ENCODE measurements around the gene CTAG1B.
"Not testable (repeated sequence)": the region's sequence is repeated elsewhere in the genome, so short reads cannot be mapped to it uniquely, and the experiment has no call there.

Gene CTAG1B

DNA sequence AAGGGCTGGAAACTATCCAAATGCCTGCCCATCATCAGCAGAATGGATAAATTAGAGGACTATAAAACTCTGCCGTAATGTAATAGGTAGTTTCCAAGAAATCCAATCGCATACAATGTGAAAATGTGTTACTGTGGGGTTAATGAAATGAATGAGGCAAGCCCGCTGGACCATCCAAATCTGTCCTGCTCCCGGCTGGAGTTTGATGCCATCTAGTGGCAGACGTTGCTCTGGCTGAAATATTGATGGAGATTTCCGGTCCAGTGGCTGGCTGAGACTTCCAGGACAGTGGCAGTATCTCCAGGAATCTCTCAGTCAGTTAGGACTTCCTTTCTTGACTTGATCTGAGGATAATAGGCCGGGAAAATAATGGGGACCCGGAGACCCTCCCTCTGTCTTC lies 36.1 kb downstream of the CTAG1B start:
- not testable (repeated sequence) for DNase-seq

DNA sequence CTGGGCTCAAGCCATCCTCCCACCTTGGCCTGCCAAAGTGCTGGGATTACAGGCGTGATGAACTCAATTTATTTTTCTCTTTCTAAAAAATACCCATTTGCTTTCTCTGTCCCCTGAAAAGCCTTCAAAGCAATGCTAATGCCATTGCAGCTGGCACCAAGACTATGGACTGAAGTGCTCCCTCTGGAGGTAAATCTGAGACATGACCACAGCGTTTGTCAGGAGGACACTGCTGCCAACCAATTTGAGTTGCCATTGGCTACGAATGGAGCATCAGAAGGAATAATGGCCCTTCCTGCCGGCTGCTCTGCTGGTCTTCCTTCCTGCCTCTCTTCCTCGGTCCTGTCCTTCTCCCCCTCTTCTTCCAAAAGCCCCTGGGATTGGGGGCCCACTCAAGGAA lies 44.0 kb downstream of the CTAG1B start:
- DNase-seq, result not testable (repeated sequence)

DNA sequence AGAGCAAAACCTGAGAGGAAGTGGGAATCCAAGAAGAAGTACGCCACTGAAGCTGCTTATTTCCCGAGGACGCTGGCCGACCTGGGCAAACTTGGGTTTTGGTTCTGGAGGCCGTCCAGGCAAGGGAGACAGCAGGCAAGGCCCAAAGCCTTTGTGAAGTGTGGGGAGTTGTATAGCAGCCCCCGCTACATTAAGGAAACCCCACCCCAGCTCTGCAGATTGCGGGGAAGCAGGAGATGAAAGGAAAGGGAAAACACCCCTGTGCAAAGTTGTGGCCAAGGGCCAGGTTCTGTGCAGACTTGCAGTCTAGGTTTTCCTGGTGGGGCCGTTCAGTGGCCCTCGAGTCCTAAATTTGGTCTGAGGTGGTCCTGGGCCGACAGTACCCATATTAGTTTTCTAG lies 46.0 kb downstream of the CTAG1B start:
- DNase-seq, result not testable (repeated sequence)

DNA sequence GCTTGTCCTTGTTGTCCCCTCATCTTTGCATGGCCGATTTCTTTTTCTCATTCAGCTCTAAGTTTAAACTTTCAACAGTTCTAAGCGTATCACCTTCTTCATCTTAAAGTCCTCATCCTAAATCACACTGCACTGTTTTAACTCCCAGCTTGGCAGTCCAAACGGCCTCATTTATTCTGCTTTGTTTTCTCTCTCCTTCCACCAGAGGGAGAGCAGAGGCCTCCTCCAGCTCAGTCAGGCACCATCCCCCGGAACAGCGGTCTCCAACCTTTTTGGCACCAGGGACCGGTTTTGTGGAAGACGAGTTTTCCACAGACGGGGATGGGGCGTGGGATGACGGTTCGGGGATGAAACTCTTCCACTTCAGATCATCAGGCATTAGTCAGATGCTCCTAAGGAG lies 48.7 kb downstream of the CTAG1B start:
- not testable (repeated sequence) for DNase-seq
